Activated naive CD4-positive, alpha-beta T cell treated with Interleukin-2 at 50 U/mL for 16 hours (primary cell): Measurements from ENCODE around the gene VAV1.
"Not testable (repeated sequence)": the region's sequence is repeated elsewhere in the genome, so short reads cannot be mapped to it uniquely, and the experiment has no call there.

ENCODE experiments used
- DNase-seq: peaks from one replicate; pipeline ENCODE4 v3.0.0-alpha.2; 2020

Gene VAV1

DNA sequence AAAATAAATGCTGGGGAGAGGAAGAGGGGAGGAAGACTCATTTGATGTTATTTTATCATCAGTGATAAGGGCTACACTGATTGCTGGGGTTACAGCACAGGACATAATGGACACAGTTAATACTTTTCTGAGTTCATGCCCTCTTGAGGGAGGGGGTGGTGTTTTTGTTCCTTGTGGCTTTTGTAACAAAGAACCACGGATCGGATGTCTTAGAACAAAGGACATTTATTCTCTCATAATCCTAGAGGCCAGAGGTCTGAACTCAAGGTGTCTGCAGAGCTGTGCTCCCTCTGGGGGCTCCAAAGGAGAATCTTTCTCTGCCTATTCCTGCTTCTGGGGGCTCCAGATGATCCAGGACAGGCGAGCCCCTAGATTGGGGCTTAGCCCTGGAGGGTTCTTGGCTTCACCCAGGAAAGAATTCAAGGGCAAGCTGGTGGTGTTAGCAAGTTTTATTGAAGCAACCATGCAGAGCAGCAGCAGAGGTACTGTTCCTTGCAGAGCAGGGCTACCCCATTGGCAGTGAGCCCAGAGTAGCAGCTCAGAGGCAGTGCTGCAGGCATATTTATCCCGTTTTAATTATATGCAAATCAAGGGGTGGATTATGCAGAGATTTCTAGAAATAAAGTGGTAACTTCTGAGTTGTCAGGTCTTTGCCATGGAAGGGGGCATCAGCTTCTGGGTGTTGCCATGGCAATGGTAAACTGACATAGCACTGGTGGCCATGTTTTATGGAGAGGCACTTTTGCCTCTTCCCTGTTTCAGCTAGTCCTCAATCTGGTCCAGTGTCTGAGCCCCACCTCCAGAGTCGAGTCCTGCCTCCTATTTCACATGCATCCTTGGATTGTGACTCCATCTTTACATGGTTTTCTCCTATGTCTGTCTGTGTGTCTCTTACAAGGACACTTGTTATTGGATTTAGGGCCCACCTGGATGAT is 18.0 kb downstream of the VAV1 start:
- DNase-seq, result no peak

GRCh38 chr19:6791237-6791636 is 18.7 kb downstream of the VAV1 start:
- DNase-seq, result no peak

DNA sequence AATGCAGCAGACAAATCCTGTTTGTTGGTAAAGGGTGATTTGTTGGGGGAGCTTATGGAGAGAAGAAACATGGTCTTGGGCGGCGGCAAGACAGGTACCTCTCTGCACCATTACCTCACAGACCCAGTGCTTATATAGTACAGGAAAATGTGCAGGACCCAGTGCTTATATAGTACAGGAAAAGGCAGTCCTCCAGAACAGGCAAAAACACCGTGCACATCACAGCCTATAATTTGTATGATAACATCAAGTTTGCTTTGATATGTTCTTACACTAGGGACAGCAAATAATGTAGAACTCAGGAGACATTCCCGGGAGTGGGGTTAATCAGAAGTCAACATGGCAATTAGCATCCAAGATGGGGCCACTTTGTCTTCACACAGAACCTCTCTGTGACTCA is 20.9 kb downstream of the VAV1 start:
- no peak for DNase-seq

DNA sequence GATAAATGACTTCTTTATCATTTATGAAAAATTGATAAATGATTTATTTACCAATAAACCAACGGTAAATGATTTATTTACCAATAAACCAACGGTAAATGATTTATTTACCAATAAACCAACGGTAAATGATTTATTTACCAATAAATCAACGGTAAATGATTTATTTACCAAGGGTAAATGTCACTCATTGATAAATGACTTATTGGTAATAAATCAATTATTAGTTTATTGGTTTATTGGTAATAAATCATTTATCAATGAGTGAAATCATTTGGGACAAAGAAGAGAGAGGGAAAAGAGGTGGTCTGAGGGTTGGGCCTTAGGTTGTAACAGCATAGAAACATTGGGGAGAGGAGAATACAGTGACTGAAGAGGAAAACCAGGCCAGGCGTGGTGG is 21.5 kb downstream of the VAV1 start:
- no peak for DNase-seq

GRCh38 chr19:6794686-6795431 is 22.4 kb downstream of the VAV1 start:
- no peak for DNase-seq

DNA sequence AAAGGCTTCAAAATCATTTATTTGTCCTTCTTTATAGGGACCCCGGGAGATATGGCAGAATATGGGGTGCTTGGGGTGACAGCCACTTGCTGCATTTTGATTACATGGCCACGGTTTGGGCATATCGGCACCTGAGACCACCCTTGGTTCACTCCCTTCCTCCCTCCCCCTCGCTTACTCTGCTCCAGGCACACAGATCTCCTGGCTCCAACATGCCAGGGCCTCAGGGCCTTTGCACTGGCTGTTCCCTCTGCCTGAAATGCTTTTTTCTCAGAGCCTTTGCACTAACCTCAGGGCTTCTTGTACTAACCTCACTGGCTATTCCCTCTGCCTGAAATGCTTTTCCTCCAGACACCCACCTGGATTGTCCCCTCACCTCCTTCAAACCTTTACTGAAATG is 23.8 kb downstream of the VAV1 start:
- DNase-seq, result no peak

DNA sequence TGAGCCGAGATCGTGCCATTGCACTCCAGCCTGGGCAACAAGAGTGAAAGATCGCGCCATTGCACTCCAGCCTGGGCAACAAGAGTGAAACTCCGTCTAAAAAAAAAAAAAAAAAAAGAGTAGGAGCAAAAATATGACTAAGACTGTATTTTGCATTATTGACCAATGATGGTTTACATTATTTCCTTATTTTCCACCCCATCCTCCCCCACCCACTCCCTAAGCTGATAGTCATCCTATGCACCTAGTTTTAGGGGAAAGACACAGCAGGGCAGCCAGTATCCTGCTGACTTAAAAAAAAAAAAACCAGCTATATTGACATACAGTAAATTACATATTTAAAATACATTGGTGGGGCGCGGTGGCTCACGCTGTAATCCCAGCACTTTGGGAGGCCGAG is 25.1 kb downstream of the VAV1 start:
- no peak for DNase-seq

GRCh38 chr19:6800160-6800790 is 27.8 kb downstream of the VAV1 start:
- DNase-seq, result not testable (repeated sequence)

- no peak for DNase-seq
Observed at GRCh38 chr19:6800991-6801484, 28.5 kb downstream of the VAV1 start.

DNA sequence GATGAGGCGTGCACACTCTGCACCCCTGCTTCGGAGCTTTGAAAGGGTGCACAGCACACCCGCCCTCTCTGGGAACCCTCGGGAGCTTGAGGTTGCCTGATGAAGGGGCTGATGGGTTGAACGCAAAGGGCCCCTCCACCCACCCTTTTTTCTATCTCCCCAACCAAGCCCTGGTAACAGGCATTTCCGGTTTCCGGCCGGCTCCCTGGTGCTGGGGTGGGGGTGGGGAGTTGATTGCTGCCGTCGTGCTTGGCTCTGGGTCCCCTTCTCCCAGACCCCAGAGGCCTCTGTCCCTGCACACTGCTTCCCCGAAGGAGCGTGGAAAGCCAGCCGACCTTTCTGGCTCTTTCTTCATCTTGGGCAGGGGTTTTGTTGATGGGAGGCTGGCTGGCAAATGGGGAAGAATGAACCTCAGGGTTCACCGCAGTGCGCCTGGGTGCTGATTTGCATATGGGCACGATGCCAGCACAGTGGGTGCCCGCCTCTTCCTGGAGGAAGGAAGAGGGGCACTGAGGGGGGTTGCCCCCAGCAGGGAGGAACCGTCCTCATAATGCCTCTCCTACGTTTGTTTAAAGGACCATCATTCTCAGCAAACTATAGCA is 29.1 kb downstream of the VAV1 start:
- DNase-seq, result peak; percentile 80

- DNase-seq, result peak; percentile 74
Observed at GRCh38 chr19:6802336-6803035, 30.0 kb downstream of the VAV1 start.

GRCh38 chr19:6803036-6803404 is 30.5 kb downstream of the VAV1 start:
- no peak for DNase-seq

DNA sequence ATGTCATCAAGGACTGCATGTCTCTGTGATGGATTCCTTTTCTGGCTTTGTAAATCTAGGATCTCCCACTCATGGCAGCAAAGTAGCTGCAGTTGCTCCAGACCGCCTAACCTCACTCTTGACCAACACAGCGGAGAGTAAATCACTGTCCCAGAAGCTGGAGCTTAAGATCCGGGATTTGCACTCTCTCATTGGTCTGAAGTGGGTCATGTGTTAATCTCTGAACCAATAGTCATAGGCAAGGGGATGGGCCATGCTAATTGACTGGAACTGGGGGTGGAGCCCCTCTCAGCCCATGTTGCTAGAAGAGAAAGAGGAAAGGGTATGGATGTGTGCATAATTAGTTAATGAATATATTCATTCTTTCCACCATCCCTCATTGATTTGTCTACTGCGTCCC is 34.0 kb downstream of the VAV1 start:
- no peak for DNase-seq

- no peak for DNase-seq
Observed at GRCh38 chr19:6807291-6807690, 34.8 kb downstream of the VAV1 start.

- no peak for DNase-seq
Observed at GRCh38 chr19:6808494-6808893, 36.0 kb downstream of the VAV1 start.

- no peak for DNase-seq
Observed at GRCh38 chr19:6809262-6809661, 36.8 kb downstream of the VAV1 start.

GRCh38 chr19:6811378-6811777 is 38.9 kb downstream of the VAV1 start:
- no peak for DNase-seq

DNA sequence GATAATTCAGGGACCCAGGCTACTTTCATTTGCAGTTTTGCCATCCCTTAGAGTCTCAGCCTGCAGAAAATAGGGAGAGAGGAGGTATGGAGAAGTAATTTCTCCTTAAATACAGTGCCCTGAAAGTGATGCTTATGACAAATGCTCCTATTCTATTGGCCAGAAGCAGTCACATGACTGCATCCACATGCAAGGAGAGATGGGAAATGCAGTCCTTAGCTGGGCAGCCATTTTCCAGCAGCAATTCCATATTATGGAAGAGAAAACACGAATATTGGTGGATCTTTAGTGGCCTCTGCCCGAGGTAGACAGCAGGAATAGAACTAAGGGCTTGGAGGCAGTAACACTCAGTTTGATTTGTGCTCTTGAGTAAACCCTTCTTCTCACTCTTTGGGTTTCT is 39.4 kb downstream of the VAV1 start:
- DNase-seq, result no peak

DNA sequence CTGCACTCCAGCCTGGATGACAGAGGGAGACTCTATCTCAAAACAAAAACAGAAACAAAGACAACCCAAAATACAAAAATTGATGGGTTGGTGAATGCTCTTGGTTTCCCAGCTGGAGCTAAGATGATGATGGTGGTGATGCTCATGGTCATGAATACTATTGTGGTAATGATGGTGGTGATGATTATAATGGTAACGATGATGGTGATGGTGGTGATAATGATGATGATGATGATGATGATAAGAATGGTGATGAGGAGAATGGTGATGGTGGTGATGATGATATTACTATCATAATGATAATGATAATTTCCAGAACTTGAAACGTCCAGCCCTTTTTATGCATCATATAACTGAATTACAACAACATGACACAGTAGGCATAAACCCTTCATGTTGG is 40.1 kb downstream of the VAV1 start:
- DNase-seq, result no peak

GRCh38 chr19:6813659-6814058 is 41.2 kb downstream of the VAV1 start:
- DNase-seq, result no peak

DNA sequence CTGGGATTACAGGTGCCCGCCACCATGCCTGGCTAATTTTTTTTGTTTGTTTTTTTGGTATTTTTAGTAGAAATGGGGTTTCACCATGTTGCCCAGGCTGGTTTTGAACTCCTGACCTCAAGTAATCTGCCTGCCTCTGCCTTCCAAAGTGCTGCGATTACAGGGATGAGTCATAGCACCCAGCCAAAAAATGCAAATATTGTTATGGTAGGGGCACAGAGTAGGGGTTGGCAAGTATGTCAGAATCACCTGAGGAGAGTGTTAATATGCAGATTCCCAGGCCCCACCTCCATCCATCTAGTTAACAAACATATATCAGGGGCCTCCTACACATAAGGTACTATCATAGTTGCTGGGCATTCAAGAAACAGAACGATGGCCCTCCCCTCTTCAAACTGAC is 44.7 kb downstream of the VAV1 start:
- no peak for DNase-seq

DNA sequence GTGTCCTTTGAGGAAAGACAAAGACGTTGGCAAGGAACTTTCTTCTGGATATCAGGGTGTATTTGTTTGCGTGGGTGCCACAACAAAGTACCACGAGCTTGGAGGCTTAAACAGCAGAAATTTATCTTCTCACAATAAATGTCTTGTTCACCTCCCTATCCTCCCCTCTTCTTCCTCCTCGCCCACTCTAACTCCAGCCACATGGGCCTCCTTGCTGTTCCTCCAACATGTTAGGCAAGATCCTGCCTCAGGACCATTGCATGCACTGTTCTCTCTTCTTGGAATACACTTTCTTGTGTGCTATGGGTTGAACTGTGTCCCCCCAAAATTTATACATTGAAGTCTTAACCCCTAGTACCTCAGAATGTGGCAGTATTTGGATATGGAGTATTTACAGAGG is 45.7 kb downstream of the VAV1 start:
- DNase-seq, result no peak

- DNase-seq, result no peak
Observed at GRCh38 chr19:6819323-6819722, 46.8 kb downstream of the VAV1 start.
